ENCODE results near the gene TBCD. TPM values are rescaled to one million over a fixed set of nuclear protein-coding genes. Genes with fewer than 3 reads are reported as not detected.

TBCD gene
- total RNA-seq, 1 donor from 2014 or later: 125 TPM

- intact Hi-C loops (cut with micrococcal nuclease): no loop called here
- H3K9me3 Mint-ChIP-seq: no peaks in the 10 kb centered on the region
- no peak overlapping the region for H3K27ac Mint-ChIP-seq
- no peak for DNase-seq (ENCODE audit: low spot score)
- H3K4me3 Mint-ChIP-seq (ENCODE audit: low read depth): no peak overlapping the region
- no peaks in the 10 kb centered on the region for H3K4me1 Mint-ChIP-seq (ENCODE audit: low read depth)
- H3K27me3 Mint-ChIP-seq (ENCODE audit: low read depth): no peaks in the 10 kb centered on the region
- peaks cover 13% of the 10 kb centered on the region for H3K36me3 Mint-ChIP-seq (ENCODE audit: low read depth)
Observed at GRCh38 chr17:82794781-82795482, 43.1 kb downstream of the TBCD start.

- peaks cover 18% of the 10 kb centered on the region for H3K36me3 Mint-ChIP-seq (ENCODE audit: low read depth)
- H3K27me3 Mint-ChIP-seq (ENCODE audit: low read depth): no peaks in the 10 kb centered on the region
- H3K9me3 Mint-ChIP-seq: no peaks in the 10 kb centered on the region
- no peak overlapping the region for H3K4me3 Mint-ChIP-seq (ENCODE audit: low read depth)
- intact Hi-C loops (cut with micrococcal nuclease): no loop called here
- H3K27ac Mint-ChIP-seq: no peak overlapping the region
- no peaks in the 10 kb centered on the region for H3K4me1 Mint-ChIP-seq (ENCODE audit: low read depth)
- no peak for DNase-seq (ENCODE audit: low spot score)
Observed at GRCh38 chr17:82795615-82796014, 43.8 kb downstream of the TBCD start.

GRCh38 chr17:82797061-82797460 is 45.2 kb downstream of the TBCD start:
- no peak overlapping the region for H3K27ac Mint-ChIP-seq

GRCh38 chr17:82798752-82799151 is 46.9 kb downstream of the TBCD start:
- Mint-ChIP-seq H3K9me3 (no peaks in the 10 kb centered on the region), H3K27me3 (ENCODE audit: low read depth) (no peaks in the 10 kb centered on the region), H3K4me1 (ENCODE audit: low read depth) (peaks cover 4% of the 10 kb centered on the region), H3K4me3 (ENCODE audit: low read depth) (no peak overlapping the region), H3K36me3 (ENCODE audit: low read depth) (peaks cover 28% of the 10 kb centered on the region), H3K27ac (no peak overlapping the region)
- intact Hi-C loops (cut with micrococcal nuclease): no loop called here
- DNase-seq (ENCODE audit: low spot score): no peak

More at GRCh38 chr17:82797061-82797460, 45.2 kb downstream of the TBCD start:
- Mint-ChIP-seq H3K4me1 (ENCODE audit: low read depth) (peaks cover under 1% of the 10 kb centered on the region), H3K9me3 (no peaks in the 10 kb centered on the region), H3K36me3 (ENCODE audit: low read depth) (peaks cover 28% of the 10 kb centered on the region), H3K27me3 (ENCODE audit: low read depth) (no peaks in the 10 kb centered on the region), H3K4me3 (ENCODE audit: low read depth) (no peak overlapping the region)
- intact Hi-C loops (cut with micrococcal nuclease): no loop called here
- no peak for DNase-seq (ENCODE audit: low spot score)

- H3K4me3 Mint-ChIP-seq (ENCODE audit: low read depth): no peak overlapping the region
- no peaks in the 10 kb centered on the region for H3K9me3 Mint-ChIP-seq
- intact Hi-C loops (cut with micrococcal nuclease): no loop called here
- H3K27me3 Mint-ChIP-seq (ENCODE audit: low read depth): no peaks in the 10 kb centered on the region
- peaks cover 4% of the 10 kb centered on the region for H3K4me1 Mint-ChIP-seq (ENCODE audit: low read depth)
- no peak for DNase-seq (ENCODE audit: low spot score)
- H3K36me3 Mint-ChIP-seq (ENCODE audit: low read depth): peaks cover 28% of the 10 kb centered on the region
- H3K27ac Mint-ChIP-seq: no peak overlapping the region
Observed at GRCh38 chr17:82799591-82799990, 47.7 kb downstream of the TBCD start.

- peaks cover 28% of the 10 kb centered on the region for H3K36me3 Mint-ChIP-seq (ENCODE audit: low read depth)
- intact Hi-C loops (cut with micrococcal nuclease): no loop called here
- peaks cover 4% of the 10 kb centered on the region for H3K4me1 Mint-ChIP-seq (ENCODE audit: low read depth)
- DNase-seq (ENCODE audit: low spot score): no peak
- no peaks in the 10 kb centered on the region for H3K27me3 Mint-ChIP-seq (ENCODE audit: low read depth)
- H3K27ac Mint-ChIP-seq: no peak overlapping the region
- no peak overlapping the region for H3K4me3 Mint-ChIP-seq (ENCODE audit: low read depth)
- no peaks in the 10 kb centered on the region for H3K9me3 Mint-ChIP-seq
Observed at GRCh38 chr17:82800885-82801284, 49.0 kb downstream of the TBCD start.

- H3K36me3 Mint-ChIP-seq (ENCODE audit: low read depth): peaks cover 28% of the 10 kb centered on the region
- intact Hi-C loops (cut with micrococcal nuclease): no loop called here
- no peak overlapping the region for H3K4me3 Mint-ChIP-seq (ENCODE audit: low read depth)
- H3K4me1 Mint-ChIP-seq (ENCODE audit: low read depth): peaks cover 4% of the 10 kb centered on the region
- no peak overlapping the region for H3K27ac Mint-ChIP-seq
- no peaks in the 10 kb centered on the region for H3K9me3 Mint-ChIP-seq
- no peak for DNase-seq (ENCODE audit: low spot score)
- H3K27me3 Mint-ChIP-seq (ENCODE audit: low read depth): no peaks in the 10 kb centered on the region
Observed at GRCh38 chr17:82801377-82801970, 49.6 kb downstream of the TBCD start.

- Mint-ChIP-seq H3K4me1 (ENCODE audit: low read depth) (peaks cover 4% of the 10 kb centered on the region), H3K4me3 (ENCODE audit: low read depth) (no peak overlapping the region), H3K9me3 (no peaks in the 10 kb centered on the region), H3K36me3 (ENCODE audit: low read depth) (peaks cover 24% of the 10 kb centered on the region), H3K27ac (no peak overlapping the region), H3K27me3 (ENCODE audit: low read depth) (no peaks in the 10 kb centered on the region)
- intact Hi-C loops (cut with micrococcal nuclease): no loop called here
- DNase-seq (ENCODE audit: low spot score): no peak
Observed at GRCh38 chr17:82802075-82802780, 50.4 kb downstream of the TBCD start.

- H3K4me3 Mint-ChIP-seq (ENCODE audit: low read depth): no peak overlapping the region
- H3K9me3 Mint-ChIP-seq: no peaks in the 10 kb centered on the region
- peaks cover 4% of the 10 kb centered on the region for H3K4me1 Mint-ChIP-seq (ENCODE audit: low read depth)
- no peak for DNase-seq (ENCODE audit: low spot score)
- H3K27me3 Mint-ChIP-seq (ENCODE audit: low read depth): no peaks in the 10 kb centered on the region
- peaks cover 25% of the 10 kb centered on the region for H3K36me3 Mint-ChIP-seq (ENCODE audit: low read depth)
- no peak overlapping the region for H3K27ac Mint-ChIP-seq
- intact Hi-C loops (cut with micrococcal nuclease): no loop called here
Observed at GRCh38 chr17:82803185-82803584, 51.3 kb downstream of the TBCD start.

GRCh38 chr17:82803606-82804005 is 51.7 kb downstream of the TBCD start:
- Mint-ChIP-seq H3K27me3 (ENCODE audit: low read depth) (no peaks in the 10 kb centered on the region), H3K9me3 (no peaks in the 10 kb centered on the region), H3K4me1 (ENCODE audit: low read depth) (peaks cover 4% of the 10 kb centered on the region), H3K27ac (no peak overlapping the region), H3K4me3 (ENCODE audit: low read depth) (no peak overlapping the region), H3K36me3 (ENCODE audit: low read depth) (peaks cover 23% of the 10 kb centered on the region)
- intact Hi-C loops (cut with micrococcal nuclease): no loop called here
- no peak for DNase-seq (ENCODE audit: low spot score)

- intact Hi-C loops (cut with micrococcal nuclease): no loop called here
- no peaks in the 10 kb centered on the region for H3K9me3 Mint-ChIP-seq
- H3K4me1 Mint-ChIP-seq (ENCODE audit: low read depth): peaks cover 4% of the 10 kb centered on the region
- no peak overlapping the region for H3K4me3 Mint-ChIP-seq (ENCODE audit: low read depth)
- H3K27me3 Mint-ChIP-seq (ENCODE audit: low read depth): no peaks in the 10 kb centered on the region
- H3K27ac Mint-ChIP-seq: no peak overlapping the region
- no peak for DNase-seq (ENCODE audit: low spot score)
- peaks cover 21% of the 10 kb centered on the region for H3K36me3 Mint-ChIP-seq (ENCODE audit: low read depth)
Observed at GRCh38 chr17:82804442-82805191, 52.8 kb downstream of the TBCD start.

- no peak overlapping the region for H3K4me3 Mint-ChIP-seq (ENCODE audit: low read depth)
- H3K9me3 Mint-ChIP-seq: no peaks in the 10 kb centered on the region
- no peaks in the 10 kb centered on the region for H3K27me3 Mint-ChIP-seq (ENCODE audit: low read depth)
Observed at GRCh38 chr17:82805254-82805653, 53.4 kb downstream of the TBCD start.

More at GRCh38 chr17:82805254-82805653, 53.4 kb downstream of the TBCD start:
- no peak overlapping the region for H3K27ac Mint-ChIP-seq
- peaks cover 16% of the 10 kb centered on the region for H3K36me3 Mint-ChIP-seq (ENCODE audit: low read depth)
- peaks cover 6% of the 10 kb centered on the region for H3K4me1 Mint-ChIP-seq (ENCODE audit: low read depth)
- intact Hi-C loops (cut with micrococcal nuclease): no loop called here
- DNase-seq (ENCODE audit: low spot score): no peak
